ENCODE results near the gene MAPK12.

The MAPK12 gene

GRCh38 chr22:50232481-50233151 is 28.9 kb downstream of the MAPK12 start:
- no peak for DNase-seq (ENCODE audit: low read depth)

- no peak for DNase-seq (ENCODE audit: low read depth)
These were observed 32.1 kb downstream of the MAPK12 start for GRCh38 chr22:50229370-50229769.

DNA sequence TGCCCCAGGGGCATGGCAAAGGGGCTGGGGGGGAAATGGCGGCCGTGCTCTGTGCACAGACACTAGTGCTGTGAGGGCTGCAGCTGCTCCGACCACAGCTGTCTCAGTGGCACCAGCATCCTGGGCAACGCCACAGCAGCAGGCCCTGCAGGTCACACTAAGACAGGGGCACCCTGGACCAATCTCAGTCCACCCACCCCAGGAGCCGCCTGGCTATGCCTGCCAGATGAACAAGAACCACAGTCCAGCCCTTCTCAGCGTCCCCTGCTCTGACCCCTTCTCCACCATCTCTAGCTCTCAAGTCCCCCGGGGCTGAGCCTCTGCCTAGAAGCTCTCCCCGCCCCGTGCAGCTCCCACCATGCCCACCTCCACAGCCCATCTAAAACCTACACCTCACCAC is 33.1 kb downstream of the MAPK12 start:
- DNase-seq (ENCODE audit: low read depth): no peak

- DNase-seq (ENCODE audit: low read depth): no peak
These were observed 33.8 kb downstream of the MAPK12 start for GRCh38 chr22:50227579-50228215.

DNA sequence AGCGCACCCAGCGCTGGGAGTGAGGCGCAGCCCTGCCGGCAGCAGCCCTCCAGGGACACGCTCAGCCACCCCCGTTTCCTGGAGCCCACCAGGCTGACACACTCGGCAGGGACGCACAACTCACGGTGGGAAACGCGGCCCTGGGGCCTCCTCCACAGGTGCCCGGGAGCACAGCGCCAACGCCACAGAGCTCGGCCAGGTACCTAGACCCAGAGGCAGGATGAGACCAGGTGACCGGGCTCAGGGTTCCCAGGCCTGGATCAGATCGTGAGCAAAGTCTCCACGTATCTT is 34.7 kb downstream of the MAPK12 start:
- DNase-seq (ENCODE audit: low read depth): no peak

DNA sequence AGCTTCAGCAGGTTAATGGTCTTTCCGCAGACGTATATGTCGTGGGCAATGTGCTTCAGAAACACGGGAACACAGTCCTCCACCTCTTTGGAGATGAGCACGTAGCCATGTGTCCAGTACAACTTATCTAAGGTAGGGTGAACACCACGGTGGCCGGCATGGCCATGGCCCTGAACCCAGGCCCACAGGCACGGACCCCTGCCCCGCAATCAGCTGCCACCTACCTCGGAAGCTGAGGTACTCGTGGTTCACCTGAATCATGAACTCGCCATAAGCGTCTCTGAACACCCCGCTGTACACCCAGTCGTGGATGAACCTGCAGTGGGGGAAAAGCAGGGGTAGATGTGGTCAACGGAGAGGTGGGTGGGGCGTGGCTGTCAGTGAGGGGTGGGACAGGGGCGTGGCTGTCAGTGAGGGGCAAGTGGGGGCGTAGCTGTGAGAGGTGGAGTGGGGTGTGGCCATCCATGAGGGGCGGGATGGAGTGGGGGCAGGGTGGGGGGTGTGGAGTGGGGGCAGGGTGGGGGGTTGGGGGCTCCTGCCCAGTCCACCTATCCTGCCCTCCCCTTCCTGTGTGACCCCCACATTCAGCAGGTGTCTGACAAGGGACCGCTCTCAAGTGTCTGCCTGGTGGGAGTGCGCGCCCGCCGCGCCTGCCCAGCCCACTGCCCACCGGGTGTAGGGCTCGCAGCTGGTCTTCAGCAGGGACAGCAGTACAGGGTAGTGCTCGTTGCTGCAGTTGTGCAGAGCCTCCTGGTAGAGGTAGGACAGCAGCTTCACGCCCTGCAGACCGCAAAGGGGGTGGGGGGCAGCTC is 35.2 kb downstream of the MAPK12 start:
- no peak for DNase-seq (ENCODE audit: low read depth)

GRCh38 chr22:50225200-50225969 is 36.1 kb downstream of the MAPK12 start:
- DNase-seq (ENCODE audit: low read depth): no peak

DNA sequence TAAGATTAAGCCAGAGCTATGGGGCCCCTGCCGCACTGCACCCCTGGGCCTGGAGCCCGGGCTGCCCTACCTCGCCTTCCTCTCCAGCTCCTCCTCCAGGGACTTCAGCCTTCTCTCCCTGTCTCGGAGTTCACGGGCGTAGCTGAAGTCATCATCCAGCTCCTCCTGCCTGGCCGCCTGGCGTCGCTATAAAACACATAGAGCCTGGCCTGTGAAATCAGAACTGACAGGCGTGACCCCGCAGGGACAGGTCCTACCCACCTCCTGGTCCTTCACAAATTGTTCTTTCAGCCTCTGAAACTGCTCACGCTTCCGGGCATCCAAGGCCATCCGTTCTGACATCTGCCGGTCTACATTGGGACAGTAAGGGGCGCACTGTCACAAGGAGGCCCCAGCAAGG is 37.4 kb downstream of the MAPK12 start:
- no peak for DNase-seq (ENCODE audit: low read depth)

DNA sequence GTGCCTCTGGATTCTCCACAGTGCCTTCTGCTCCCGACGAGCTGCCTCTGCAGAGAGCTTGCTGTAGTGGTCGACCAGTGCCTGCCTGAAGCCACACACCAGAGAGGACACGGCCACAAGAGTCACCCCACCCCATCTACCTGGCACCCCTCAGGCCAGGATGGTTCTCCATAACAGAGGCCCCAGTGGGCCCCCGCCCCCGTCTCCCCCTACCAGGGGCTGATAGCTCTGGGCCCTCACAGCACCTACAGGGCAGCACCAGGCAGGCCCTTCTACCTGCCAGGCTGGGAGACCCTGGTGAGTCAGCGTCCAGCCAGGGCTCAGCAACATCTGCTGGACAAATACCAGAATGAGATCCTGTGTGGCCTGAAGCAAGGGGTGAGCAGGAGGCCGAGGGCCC is 39.0 kb downstream of the MAPK12 start:
- DNase-seq (ENCODE audit: low read depth): no peak

GRCh38 chr22:50221410-50222300 is 39.8 kb downstream of the MAPK12 start:
- no peak for DNase-seq (ENCODE audit: low read depth)

DNA sequence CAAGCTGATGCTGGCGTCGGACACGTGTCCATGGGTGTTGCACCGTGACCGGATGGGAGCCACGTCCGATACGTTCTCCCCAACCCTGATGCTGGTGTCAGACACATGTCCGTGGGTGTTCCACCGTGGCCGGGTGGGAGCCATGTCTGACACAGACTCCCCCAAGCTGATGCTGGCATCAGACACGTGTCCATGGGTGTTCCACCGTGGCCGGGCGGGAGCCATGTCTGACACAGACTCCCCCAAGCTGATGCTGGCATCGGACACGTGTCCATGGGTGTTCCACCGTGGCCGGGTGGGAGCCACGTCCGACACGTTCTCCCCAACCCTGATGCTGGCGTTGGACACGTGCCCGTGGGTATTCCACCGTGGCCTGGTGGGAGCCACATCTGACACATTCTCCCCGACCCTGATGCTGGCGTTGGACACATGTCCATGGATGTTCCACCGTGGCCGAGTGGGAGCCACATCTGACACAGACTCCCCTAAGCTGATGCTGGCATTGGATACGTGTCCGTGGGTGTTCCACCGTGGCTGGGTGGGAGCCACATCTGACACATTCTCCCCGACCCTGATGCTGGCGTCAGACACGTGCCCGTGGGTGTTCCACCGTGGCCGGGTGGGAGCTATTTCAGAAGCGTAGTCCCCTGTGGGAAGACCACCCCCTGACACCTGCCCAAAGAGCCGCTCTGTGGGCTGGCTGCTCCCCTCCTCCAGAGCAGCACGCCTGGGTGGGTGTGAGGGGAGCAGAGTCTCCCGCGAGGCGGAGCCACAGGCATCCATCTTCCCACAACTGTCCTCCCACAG is 40.7 kb downstream of the MAPK12 start:
- DNase-seq (ENCODE audit: low read depth): no peak

GRCh38 chr22:50219800-50220602 is 41.5 kb downstream of the MAPK12 start:
- no peak for DNase-seq (ENCODE audit: low read depth)

DNA sequence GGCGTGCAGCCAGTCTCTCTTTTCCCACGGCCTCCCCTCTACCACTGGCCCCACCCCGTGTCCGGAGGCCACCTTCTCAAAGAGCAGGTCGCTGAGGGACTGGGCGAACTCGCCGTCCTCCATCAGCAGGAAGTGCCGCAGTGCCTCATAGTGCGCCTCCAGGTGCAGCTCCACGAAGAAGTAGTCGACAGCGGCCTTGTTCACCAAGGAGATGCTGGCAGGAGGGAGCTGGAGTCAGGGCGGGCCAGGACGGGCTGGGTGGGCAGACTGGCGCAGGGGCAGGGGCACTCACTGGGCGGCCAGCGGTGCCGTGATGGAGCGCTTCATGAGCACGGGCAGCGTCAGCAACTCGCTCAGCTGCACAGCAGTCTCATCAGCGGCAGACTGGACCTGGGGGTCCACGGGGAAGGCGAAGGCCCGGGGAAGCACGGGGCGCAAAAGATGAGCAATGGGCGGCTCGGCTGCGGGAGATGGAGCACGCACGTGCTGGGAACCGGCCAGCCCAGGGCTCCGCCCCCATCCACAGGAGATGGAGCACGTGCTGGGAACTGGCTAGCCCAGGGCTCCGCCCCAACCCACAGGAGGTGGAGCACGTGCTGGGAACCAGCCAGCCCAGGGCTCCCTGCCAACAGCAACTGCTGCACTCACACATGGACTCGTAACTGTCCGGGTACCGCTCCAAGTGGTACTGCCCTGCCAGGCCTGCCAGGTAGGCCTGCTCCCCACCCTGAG is 42.3 kb downstream of the MAPK12 start:
- no peak for DNase-seq (ENCODE audit: low read depth)

GRCh38 chr22:50218153-50218995 is 43.1 kb downstream of the MAPK12 start:
- no peak for DNase-seq (ENCODE audit: low read depth)

- no peak for DNase-seq (ENCODE audit: low read depth)
These were observed 43.8 kb downstream of the MAPK12 start for GRCh38 chr22:50217543-50218152.

DNA sequence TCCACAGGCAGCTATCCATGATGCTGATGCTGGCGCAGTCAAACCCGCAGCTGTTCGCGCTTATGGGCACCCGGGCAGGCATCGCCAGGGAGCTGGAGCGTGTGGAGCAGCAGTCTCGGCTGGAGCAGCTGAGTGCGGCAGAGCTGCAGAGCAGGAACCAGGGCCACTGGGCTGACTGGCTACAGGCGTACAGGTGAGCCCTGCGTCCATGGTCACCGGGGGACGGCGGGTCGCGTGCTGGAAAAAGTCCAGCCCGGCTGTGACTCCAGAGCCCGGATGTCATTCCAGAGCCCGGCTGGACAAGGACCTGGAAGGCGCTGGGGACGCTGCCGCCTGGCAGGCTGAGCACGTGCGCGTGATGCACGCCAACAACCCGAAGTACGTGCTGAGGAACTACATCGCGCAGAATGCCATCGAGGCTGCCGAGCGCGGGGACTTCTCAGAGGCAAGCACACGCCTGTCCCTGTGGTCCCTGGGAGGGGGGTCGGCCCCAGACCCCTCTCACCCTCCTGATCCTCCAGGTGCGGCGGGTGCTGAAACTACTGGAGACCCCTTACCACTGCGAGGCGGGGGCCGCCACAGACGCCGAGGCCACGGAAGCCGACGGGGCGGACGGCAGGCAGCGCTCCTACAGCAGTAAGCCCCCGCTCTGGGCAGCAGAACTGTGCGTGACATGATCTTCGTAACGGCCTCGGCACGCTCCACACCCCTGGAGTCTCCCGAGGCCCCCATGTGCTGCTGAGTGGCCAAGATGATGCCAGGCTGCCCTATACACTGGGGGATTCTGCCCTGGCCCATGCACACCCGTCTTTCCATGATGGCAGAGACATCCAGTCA is 44.6 kb downstream of the MAPK12 start:
- no peak for DNase-seq (ENCODE audit: low read depth)

All from activated gamma-delta T cell treated with anti-CD3 and anti-CD28 coated beads, Interleukin-2, amount 50 U/mL, for 16 hours (primary cell).